COLO668 (cell line): ENCODE results near the gene IL25.
A peak's percentile ranks its signal among the peaks of the same experiment; 100 is the strongest.
"Not testable (repeated sequence)": the region's sequence is repeated elsewhere in the genome, so short reads cannot be mapped to it uniquely, and the experiment has no call there.

Experiments used
- DNase-seq: peaks from one replicate; lab custom pipeline; 2025; ENCODE audit not compliant: unreplicated experiment; lab: John Stamatoyannopoulos, UW

The IL25 gene

GRCh38 chr14:23387916-23388882 is 15.6 kb downstream of the IL25 start:
- DNase-seq, result no peak

DNA sequence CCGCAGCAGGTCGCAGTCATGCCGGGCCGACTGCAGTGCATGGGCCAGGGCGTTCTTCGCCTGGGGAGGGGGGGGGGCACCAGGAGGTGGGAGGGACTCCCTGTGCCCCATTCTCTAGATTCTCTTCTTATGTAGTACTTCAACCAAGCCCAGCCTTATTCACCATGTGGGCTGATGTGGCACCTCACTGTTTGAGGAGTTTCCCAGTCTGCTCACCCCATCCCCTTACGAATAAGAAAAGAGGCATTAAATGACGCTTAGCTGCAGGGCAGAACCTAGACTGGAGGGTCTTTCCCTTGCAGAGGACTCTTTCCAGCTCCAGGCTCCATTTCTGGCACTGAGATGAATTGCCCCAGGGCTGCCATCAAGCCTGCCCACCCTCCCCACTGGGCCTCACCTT is 16.4 kb downstream of the IL25 start:
- DNase-seq, result no peak

DNA sequence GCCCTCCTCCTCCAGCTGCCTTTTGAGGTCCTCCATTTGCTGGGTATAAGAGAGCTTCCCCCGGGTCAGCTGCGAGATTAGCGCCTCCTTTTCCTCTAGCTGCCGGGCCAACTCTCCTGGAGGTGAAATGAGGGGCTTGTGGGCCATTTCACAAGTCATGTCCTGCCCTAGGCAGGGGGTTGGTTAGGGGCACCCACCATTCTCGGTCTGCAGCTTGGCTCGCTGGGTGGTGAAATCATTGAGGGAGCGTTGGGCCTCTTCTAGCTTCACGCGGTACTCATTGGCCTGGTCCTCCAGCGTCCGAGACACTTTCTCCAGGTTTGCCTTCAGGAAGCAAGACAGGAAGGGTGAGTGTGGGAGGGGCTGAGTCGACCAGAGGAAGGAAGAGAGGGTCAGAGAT is 16.8 kb downstream of the IL25 start:
- no peak for DNase-seq

- DNase-seq, result not testable (repeated sequence)
Measured at GRCh38 chr14:23389871-23390270, 17.3 kb downstream of the IL25 start.

DNA sequence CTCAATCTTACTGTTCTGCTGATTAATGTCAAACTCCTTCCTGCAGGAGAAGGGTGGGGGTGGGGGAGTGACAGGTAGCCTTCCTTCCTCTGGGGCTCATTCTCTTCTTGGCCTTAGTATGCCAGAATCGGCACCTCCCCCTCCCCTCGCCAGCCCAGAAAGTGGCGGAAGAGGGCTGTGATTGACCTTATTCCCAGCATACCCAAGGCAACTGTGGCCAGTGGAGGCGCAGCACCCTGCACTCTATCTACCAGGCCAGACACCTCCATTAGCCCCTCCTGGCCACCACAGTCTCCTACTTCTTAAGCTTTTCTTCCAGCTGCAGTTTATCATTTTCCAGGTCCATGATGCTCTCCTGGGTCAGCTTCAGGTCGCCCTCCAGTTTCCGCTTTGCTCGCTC is 20.0 kb downstream of the IL25 start:
- no peak for DNase-seq

DNA sequence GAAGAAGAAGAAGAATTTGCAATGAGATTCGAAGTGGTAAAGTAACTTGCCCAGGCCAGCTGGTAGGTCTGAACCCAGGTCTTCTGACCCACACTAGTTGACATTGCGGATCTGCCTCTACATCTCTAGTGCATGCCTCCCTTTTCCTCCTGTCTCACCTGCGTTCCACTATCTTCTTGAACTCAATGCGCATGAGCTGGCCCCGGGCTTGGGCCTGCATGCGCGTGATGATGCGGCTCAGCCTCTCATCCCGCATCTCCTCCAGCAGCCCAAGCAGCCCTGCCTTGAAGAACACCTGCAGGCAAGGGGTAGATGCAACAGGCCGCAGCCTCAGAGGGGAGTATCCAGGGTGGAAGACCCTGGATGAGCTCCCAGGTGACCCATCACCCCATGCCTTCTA is 23.5 kb downstream of the IL25 start:
- DNase-seq, result no peak

DNA sequence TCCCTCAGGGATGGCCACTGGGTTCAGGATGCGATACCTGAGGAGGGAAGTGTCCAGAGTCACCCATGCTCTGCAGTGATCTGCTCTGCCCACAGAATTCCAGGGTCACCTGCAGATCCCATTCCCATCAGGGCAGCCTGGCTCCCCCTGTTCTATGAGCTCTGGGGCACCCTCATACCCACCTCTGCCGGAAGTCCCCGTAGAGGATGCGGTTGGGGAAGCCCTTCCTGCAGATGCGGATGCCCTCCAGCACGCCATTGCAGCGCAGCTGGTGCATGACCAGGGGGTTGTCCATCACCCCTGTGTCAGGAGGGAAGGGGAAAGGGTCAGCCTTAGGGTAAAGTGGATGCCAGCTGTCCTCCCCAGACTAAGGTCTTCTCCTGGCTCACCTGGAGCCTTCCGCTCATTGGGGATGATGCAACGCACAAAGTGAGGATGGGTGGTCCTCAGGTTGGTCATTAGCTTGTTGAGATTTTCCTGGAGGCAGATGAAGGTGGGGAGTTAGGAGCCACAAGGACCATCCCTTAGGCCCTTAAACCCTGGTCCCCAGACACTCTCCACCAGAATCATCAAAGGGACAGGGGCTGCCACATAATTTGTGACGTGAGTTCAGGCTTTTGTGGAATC is 24.3 kb downstream of the IL25 start:
- DNase-seq, result no peak

GRCh38 chr14:23398348-23398747 is 25.7 kb downstream of the IL25 start:
- peak; percentile 70 for DNase-seq

DNA sequence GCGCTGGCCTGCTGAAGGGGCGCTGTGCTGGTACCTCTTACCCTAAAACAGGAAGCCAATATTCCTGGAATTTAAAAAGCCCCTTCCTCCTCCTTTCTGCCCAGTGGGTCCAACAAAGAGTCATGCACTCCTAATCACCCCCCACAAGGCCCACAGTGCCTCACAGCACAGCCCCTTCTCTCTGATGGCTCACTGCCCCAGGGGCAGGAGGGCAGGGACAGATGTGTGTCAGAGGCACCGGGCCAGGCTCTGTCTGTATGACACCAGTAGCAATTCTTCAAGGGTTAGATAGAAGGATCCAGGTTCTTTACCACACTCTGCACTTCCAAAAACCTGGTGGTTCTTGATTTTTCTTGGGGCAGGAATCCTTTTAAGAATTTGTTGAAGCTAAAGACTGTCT is 26.5 kb downstream of the IL25 start:
- DNase-seq, result no peak

- no peak for DNase-seq
Measured at GRCh38 chr14:23399591-23399990, 27.0 kb downstream of the IL25 start.

DNA sequence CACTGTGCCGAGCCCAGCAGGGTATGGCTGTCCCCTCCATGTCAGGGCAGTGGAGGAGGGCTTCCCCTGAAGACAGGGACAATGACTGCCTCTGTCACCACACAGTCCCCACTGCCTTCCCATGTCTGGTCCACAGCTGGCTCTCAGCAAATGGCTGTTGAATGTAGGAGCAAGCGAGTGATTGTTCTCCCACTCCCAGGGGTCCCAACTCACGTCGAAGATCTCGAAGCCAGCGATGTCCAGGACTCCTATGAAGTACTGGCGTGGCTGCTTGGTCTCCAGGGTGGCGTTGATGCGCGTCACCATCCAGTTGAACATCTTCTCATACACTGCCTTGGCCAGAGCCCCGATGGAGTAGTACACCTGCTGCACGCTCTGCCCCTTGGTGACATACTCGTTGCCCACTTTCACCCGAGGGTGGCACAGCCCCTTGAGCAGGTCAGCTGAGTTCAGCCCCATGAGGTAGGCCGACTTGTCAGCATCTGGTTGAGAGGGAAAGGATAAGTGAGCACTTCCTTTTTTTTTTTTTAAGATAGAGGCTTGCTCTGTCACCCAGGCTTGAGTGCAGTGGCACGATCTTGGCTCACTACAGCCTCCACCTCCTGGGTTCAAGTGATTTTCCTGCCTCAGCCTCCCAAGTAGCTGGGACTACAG is 28.0 kb downstream of the IL25 start:
- DNase-seq, result not testable (repeated sequence)

DNA sequence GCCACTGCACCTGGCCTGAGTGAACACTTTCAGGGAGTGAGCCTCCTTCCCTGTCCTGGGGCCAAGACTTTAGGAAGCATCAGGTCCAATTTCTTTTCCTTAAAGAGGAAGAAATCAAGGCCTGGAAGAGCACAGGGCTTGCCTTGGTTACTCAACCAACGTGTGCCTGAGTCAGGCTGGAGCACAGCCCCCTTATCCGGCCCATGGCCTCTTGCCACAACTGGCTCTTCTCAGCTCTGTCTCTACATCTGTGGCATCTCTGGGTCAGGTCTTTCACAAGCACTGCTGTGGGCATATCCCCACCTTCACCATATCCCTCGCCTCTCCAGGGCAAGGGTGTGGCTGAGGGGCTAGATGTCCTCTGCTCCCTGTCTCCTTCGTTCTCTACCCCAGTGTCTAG is 28.7 kb downstream of the IL25 start:
- no peak for DNase-seq

- no peak for DNase-seq
Measured at GRCh38 chr14:23402296-23403138, 29.9 kb downstream of the IL25 start.

DNA sequence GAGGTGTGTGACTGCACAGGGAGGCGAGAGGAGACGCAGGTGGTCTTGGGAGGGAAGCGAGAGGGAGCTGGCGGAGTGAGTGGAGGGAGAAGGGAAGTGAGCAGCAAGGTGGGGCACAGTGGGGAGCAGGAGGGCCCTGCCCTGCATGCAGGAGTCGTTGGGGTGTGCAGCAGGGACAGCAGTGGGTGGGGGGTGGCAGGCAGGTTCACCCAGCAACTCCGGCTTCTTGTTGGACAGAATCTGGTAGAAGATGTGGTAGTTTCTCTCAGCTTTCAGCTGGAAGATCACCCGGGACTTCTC is 30.5 kb downstream of the IL25 start:
- no peak for DNase-seq

DNA sequence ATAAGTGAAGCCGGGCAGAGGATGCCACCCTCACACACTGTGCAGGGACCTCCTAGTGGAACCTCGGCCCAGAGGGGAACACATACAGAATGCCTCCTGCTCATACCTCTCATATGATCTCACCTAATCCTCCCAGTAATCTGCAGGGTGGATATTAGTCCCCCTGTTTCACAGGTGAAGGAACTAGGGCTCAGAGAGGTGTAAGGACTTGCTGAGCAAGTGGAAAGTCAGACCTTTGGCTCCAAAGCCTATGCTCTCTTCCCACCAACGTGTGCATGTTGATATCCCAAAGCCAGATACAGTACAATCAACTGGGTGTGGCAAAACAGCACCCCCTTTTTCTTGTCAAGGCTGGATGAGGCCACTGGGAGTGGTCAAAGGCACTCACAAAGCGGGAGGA is 31.3 kb downstream of the IL25 start:
- DNase-seq, result no peak

DNA sequence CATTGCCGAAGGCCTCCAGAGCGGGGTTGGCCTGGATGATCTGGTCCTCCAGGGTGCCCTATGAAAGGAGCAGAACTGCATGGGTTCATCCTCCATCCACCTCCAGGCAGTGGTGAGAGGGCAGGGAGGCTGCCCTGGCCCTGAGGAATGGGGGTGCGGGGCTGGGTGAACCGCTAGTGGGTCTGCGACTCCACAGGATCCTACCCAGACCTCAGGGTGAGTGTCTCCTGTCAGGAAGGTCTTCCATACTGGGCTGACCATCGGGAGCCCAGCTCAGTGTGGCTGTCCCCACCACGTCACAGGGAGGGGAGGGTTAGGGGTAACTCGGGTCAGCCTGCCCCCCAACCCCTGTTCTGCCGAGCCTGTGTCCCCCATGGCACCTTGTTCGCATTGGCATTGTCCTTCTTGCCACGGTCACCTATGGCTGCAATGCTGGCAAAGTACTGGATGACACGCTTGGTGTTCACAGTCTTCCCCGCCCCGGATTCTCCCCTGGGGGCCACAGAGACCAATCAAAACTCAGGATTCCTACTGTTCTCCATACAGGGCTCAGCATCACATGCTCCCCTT is 31.8 kb downstream of the IL25 start:
- DNase-seq, result no peak

GRCh38 chr14:23405096-23405495 is 32.5 kb downstream of the IL25 start:
- DNase-seq, result no peak

GRCh38 chr14:23405516-23406025 is 33.0 kb downstream of the IL25 start:
- DNase-seq, result no peak

DNA sequence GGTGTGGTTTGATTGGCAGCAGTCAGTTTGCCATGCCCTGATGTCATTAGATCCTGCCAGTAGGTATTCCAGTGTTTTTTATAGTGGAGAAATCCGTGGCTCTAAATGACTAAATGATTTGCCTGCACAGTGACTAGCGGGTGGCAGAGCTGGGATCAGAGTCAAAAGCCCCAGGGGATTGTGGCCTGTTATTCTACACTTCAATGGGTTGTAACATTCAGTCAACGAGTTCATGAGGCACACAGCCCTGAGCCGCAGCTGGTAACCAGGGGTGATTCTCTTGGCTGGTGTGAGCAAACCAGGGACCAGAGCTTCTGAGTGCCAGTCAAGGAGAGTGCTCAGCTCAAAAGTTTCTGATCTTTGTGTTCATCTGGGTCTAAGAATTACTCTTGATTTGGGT is 33.6 kb downstream of the IL25 start:
- DNase-seq, result no peak

DNA sequence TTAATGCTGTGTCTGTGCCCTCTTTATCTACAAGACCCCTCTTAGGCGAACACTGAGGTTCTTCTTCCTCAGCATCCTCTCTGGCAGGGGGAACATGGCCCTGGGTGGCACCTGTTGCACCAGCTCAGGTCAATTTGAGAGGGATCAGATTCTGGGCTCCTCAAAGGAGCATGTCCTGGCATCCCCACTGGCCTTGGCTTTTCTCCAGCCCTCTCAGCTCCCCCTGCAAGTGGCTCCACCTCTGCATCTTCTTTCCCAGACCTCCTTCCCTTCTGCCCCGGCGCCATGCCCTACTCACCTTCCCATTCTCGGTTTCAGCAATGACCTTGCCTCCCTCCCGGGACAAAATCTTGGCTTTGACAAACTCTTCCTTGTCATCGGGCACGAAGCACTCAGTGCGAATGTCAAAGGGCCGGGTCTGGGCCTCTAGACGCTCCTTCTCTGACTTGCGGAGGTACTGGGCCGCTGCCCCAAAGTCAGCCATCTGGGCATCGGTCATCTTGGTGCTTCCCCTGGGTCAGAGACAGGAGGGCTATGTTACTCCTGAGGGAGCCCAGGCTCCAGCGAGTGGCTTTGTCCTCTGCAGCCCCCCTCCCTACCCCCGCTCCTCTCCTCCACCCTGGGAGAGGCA is 34.2 kb downstream of the IL25 start:
- DNase-seq, result no peak
